Right lobe of liver (tissue), 4 donors: Measurements from ENCODE around the gene STRADA.

ENCODE experiments used
- CTCF ChIP-seq, 4 donors: fragments of 200-600 bp in 3 of 4; fragments of 450-650 bp in 1 of 4; IDR thresholded peaks; one replicate each; pipeline versions ENCODE4 v1.5.1 to v1.8.0; 2016 to 2022; ENCODE audit warnings: antibody characterized with exemption in 4 of 4, mild to moderate bottlenecking in 2 of 4
- POLR2A ChIP-seq: fragments of 450-650 bp; IDR thresholded peaks from one replicate; pipeline ENCODE4 v1.6.1; 2017; ENCODE audit warnings: antibody characterized with exemption, mild to moderate bottlenecking
- donor health status: DM: no; HTN: no; CAD: no.
- donor health status: DM: no; HTN: no; CAD: no.
- donor health status: DM: no; HTN: yes; CAD: no.

- TF ChIP-seq POLR2A: no peak
- no peak for TF ChIP-seq CTCF (IDR thresholded peaks at IDR 0.05)
Observed at GRCh38 chr17:63751806-63752205, 10.2 kb upstream of the STRADA start.
